Measurements from ENCODE around the gene HACD2.
"Not testable (repeated sequence)": the region's sequence is repeated elsewhere in the genome, so short reads cannot be mapped to it uniquely, and the experiment has no call there.

HACD2 gene

GRCh38 chr3:123487063-123487462 is 97.8 kb downstream of the HACD2 start:
- H2AFZ ChIP-seq (ENCODE audit: insufficient read depth, low read length, poor library complexity); H3K4ac ChIP-seq (ENCODE audit: low read depth, low read length); H2BK12ac ChIP-seq (ENCODE audit: low read length); H3K9me3 ChIP-seq (ENCODE audit: insufficient read depth, low read depth, low read length); H3K36me3 ChIP-seq (ENCODE audit: control insufficient read depth in 1 of 2, insufficient read depth in 2 of 2, low read length in 2 of 2); H3K79me1 ChIP-seq (ENCODE audit: low read length); H3K9ac ChIP-seq (ENCODE audit: low read length); H3K4me3 ChIP-seq (ENCODE audit: low read depth, low read length); H2BK5ac ChIP-seq (ENCODE audit: low read depth, low read length, poor library complexity); H3K27ac ChIP-seq (ENCODE audit: low read depth, low read length); H3K79me2 ChIP-seq (ENCODE audit: control insufficient read depth, insufficient read depth, low read length, poor library complexity); H3K23ac ChIP-seq (ENCODE audit: low read length); H3K4me2 ChIP-seq (ENCODE audit: low read length); H3K27me3 ChIP-seq (ENCODE audit: insufficient read depth, low read length); H4K91ac ChIP-seq (ENCODE audit: low read depth, low read length); H4K8ac ChIP-seq (ENCODE audit: low read depth, low read length); H3K4me1 ChIP-seq (ENCODE audit: control insufficient read depth in 1 of 2, insufficient read depth in 2 of 2, low read length in 2 of 2); H2BK120ac ChIP-seq (ENCODE audit: insufficient read depth, low read length, poor library complexity); H4K12ac ChIP-seq (ENCODE audit: low read depth, low read length); H3K18ac ChIP-seq (ENCODE audit: low read length); DNase-seq; H2AK5ac ChIP-seq (ENCODE audit: low read length); H3K14ac ChIP-seq (ENCODE audit: low read length): not testable (repeated sequence)
- no CpG with 5 or more reads among the region's 8 CpGs for WGBS (ENCODE audit: extremely low coverage, insufficient coverage, insufficient read length)

DNA sequence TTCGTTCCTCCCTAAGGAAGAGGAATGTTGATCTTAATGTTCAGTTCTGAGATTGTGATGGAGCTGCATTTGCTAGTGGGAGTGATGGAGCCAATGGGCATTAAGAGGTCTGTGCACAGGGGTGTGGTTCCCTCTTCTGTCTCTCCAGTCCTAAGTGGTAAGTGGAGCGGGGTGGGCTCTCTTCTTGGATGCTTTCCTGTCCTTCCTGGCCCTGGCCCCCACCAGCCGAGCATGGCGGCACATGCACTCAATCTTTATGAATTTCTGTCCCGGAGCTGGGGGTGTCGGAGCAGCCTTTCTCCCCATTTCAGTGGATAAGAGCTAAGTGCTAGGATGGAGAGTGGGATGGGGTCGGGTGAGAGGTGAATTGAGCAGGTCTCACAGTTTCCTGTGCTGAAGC is 98.4 kb downstream of the HACD2 start:
- no CpG with 5 or more reads among the region's 7 CpGs for WGBS (ENCODE audit: extremely low coverage, insufficient coverage, insufficient read length)
- no peaks in the 10 kb centered on the region for H3K4me1 ChIP-seq (ENCODE audit: control insufficient read depth in 1 of 2, insufficient read depth in 2 of 2, low read length in 2 of 2)
- no peak overlapping the region for H2BK12ac ChIP-seq (ENCODE audit: low read length)
- H4K8ac ChIP-seq (ENCODE audit: low read depth, low read length): no peak overlapping the region
- H3K4me2 ChIP-seq (ENCODE audit: low read length): no peak overlapping the region
- H3K4ac ChIP-seq (ENCODE audit: low read depth, low read length): no peak overlapping the region
- no peak for DNase-seq
- peaks cover 6 to 8% of the 10 kb centered on the region in 2 experiments for H3K36me3 ChIP-seq (ENCODE audit: control insufficient read depth in 1 of 2, insufficient read depth in 2 of 2, low read length in 2 of 2)
- H2BK120ac ChIP-seq (ENCODE audit: insufficient read depth, low read length, poor library complexity): no peak overlapping the region
- no peak overlapping the region for H4K12ac ChIP-seq (ENCODE audit: low read depth, low read length)
- no peaks in the 10 kb centered on the region for H3K79me1 ChIP-seq (ENCODE audit: low read length)
- H3K9me3 ChIP-seq (ENCODE audit: insufficient read depth, low read depth, low read length): no peaks in the 10 kb centered on the region
- no peak overlapping the region for H4K91ac ChIP-seq (ENCODE audit: low read depth, low read length)
- H3K27me3 ChIP-seq (ENCODE audit: insufficient read depth, low read length): no peaks in the 10 kb centered on the region
- H3K27ac ChIP-seq (ENCODE audit: low read depth, low read length): no peak overlapping the region
- H3K18ac ChIP-seq (ENCODE audit: low read length): no peak overlapping the region
- H2BK5ac ChIP-seq (ENCODE audit: low read depth, low read length, poor library complexity): no peak overlapping the region
- H3K9ac ChIP-seq (ENCODE audit: low read length): no peak overlapping the region
- H3K79me2 ChIP-seq (ENCODE audit: control insufficient read depth, insufficient read depth, low read length, poor library complexity): no peaks in the 10 kb centered on the region
- H3K14ac ChIP-seq (ENCODE audit: low read length): no peak overlapping the region
- H2AFZ ChIP-seq (ENCODE audit: insufficient read depth, low read length, poor library complexity): no peak overlapping the region
- H3K23ac ChIP-seq (ENCODE audit: low read length): no peak overlapping the region
- H3K4me3 ChIP-seq (ENCODE audit: low read depth, low read length): no peak overlapping the region
- no peak overlapping the region for H2AK5ac ChIP-seq (ENCODE audit: low read length)

DNA sequence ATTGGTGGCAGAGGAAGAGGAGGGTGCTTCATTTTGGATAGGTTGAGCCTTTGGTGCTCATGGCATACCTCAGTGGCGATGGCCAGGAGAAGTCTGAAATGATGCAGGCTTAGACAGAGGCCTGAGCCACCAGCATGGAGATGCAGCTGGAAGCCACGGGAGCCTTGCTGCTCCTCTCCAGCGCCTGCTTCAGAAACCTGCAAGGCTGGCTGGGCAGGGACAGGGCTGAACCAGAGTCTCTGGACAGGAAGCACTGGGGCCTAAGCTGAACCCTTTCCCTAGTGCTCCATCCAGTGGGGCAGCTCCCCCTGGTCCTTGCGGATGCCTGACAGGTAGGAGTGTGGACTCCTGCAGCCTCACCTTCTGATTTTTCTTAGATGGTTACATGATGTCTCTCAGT is 99.3 kb downstream of the HACD2 start:
- Histone ChIP-seq H3K27ac (ENCODE audit: low read depth, low read length) (no peak overlapping the region), H4K91ac (ENCODE audit: low read depth, low read length) (no peak overlapping the region)
- no CpG with 5 or more reads among the region's 4 CpGs for WGBS (ENCODE audit: extremely low coverage, insufficient coverage, insufficient read length)

GRCh38 chr3:123483146-123483545 is 101.7 kb downstream of the HACD2 start:
- no peak overlapping the region for H2AK5ac ChIP-seq (ENCODE audit: low read length)
- no peak overlapping the region for H2BK12ac ChIP-seq (ENCODE audit: low read length)
- H4K12ac ChIP-seq (ENCODE audit: low read depth, low read length): no peak overlapping the region
- no peak overlapping the region for H2AFZ ChIP-seq (ENCODE audit: insufficient read depth, low read length, poor library complexity)
- H3K4me3 ChIP-seq (ENCODE audit: low read depth, low read length): no peak overlapping the region
- H4K8ac ChIP-seq (ENCODE audit: low read depth, low read length): no peak overlapping the region
- no peak overlapping the region for H3K18ac ChIP-seq (ENCODE audit: low read length)
- no peaks in the 10 kb centered on the region for H3K79me1 ChIP-seq (ENCODE audit: low read length)
- no peak overlapping the region for H3K23ac ChIP-seq (ENCODE audit: low read length)
- no peak for DNase-seq
- H3K9me3 ChIP-seq (ENCODE audit: insufficient read depth, low read depth, low read length): no peaks in the 10 kb centered on the region
- H3K27me3 ChIP-seq (ENCODE audit: insufficient read depth, low read length): no peaks in the 10 kb centered on the region
- no CpG with 5 or more reads among the region's 6 CpGs for WGBS (ENCODE audit: extremely low coverage, insufficient coverage, insufficient read length)
- no peak overlapping the region for H3K4ac ChIP-seq (ENCODE audit: low read depth, low read length)
- H3K36me3 ChIP-seq (ENCODE audit: control insufficient read depth in 1 of 2, insufficient read depth in 2 of 2, low read length in 2 of 2): no peaks in the 10 kb centered on the region
- H3K14ac ChIP-seq (ENCODE audit: low read length): no peak overlapping the region
- H4K91ac ChIP-seq (ENCODE audit: low read depth, low read length): no peak overlapping the region
- H2BK5ac ChIP-seq (ENCODE audit: low read depth, low read length, poor library complexity): no peak overlapping the region
- no peaks in the 10 kb centered on the region for H3K79me2 ChIP-seq (ENCODE audit: control insufficient read depth, insufficient read depth, low read length, poor library complexity)
- H3K27ac ChIP-seq (ENCODE audit: low read depth, low read length): no peak overlapping the region
- no peak overlapping the region for H2BK120ac ChIP-seq (ENCODE audit: insufficient read depth, low read length, poor library complexity)
- no peak overlapping the region for H3K4me2 ChIP-seq (ENCODE audit: low read length)
- H3K4me1 ChIP-seq (ENCODE audit: control insufficient read depth in 1 of 2, insufficient read depth in 2 of 2, low read length in 2 of 2): no peaks in the 10 kb centered on the region
- H3K9ac ChIP-seq (ENCODE audit: low read length): no peak overlapping the region

More for the DNA sequence above, 99.3 kb downstream of the HACD2 start:
- no peak overlapping the region for H4K12ac ChIP-seq (ENCODE audit: low read depth, low read length)
- H3K4me1 ChIP-seq (ENCODE audit: control insufficient read depth in 1 of 2, insufficient read depth in 2 of 2, low read length in 2 of 2): no peaks in the 10 kb centered on the region
- no peak overlapping the region for H3K4me3 ChIP-seq (ENCODE audit: low read depth, low read length)
- H3K36me3 ChIP-seq (ENCODE audit: control insufficient read depth in 1 of 2, insufficient read depth in 2 of 2, low read length in 2 of 2): peaks cover 3 to 4% of the 10 kb centered on the region in 2 experiments
- H3K4ac ChIP-seq (ENCODE audit: low read depth, low read length): no peak overlapping the region
- H2AK5ac ChIP-seq (ENCODE audit: low read length): no peak overlapping the region
- H2BK5ac ChIP-seq (ENCODE audit: low read depth, low read length, poor library complexity): no peak overlapping the region
- H2BK12ac ChIP-seq (ENCODE audit: low read length): no peak overlapping the region
- H3K4me2 ChIP-seq (ENCODE audit: low read length): no peak overlapping the region
- no peak overlapping the region for H3K14ac ChIP-seq (ENCODE audit: low read length)
- no peaks in the 10 kb centered on the region for H3K79me2 ChIP-seq (ENCODE audit: control insufficient read depth, insufficient read depth, low read length, poor library complexity)
- no peak overlapping the region for H3K23ac ChIP-seq (ENCODE audit: low read length)
- H3K18ac ChIP-seq (ENCODE audit: low read length): no peak overlapping the region
- no peak overlapping the region for H4K8ac ChIP-seq (ENCODE audit: low read depth, low read length)
- no peaks in the 10 kb centered on the region for H3K79me1 ChIP-seq (ENCODE audit: low read length)
- H3K27me3 ChIP-seq (ENCODE audit: insufficient read depth, low read length): no peaks in the 10 kb centered on the region
- H2BK120ac ChIP-seq (ENCODE audit: insufficient read depth, low read length, poor library complexity): no peak overlapping the region
- no peaks in the 10 kb centered on the region for H3K9me3 ChIP-seq (ENCODE audit: insufficient read depth, low read depth, low read length)
- DNase-seq: no peak
- no peak overlapping the region for H3K9ac ChIP-seq (ENCODE audit: low read length)
- no peak overlapping the region for H2AFZ ChIP-seq (ENCODE audit: insufficient read depth, low read length, poor library complexity)

All from trophoblast cell (in vitro differentiated cells and primary cell).